Endodermal cell (in vitro differentiated cells): ENCODE results near the gene FOXN4. TPM values are rescaled to one million over a fixed set of nuclear protein-coding genes. Genes with fewer than 3 reads are reported as not detected.

Source experiments
- DNase-seq: peaks from one replicate; pipeline ENCODE4 v3.0.0-alpha.2; 2017
- H3K27ac ChIP-seq: 2 replicates; pipeline ENCODE4 v1.5.1; 2013; ENCODE audit warnings: mild to moderate bottlenecking, low read depth, low read length, moderate library complexity
- H3K27me3 ChIP-seq: 2 replicates; pipeline ENCODE4 v1.6.1; 2013; ENCODE audit warnings: mild to moderate bottlenecking, low read length, moderate library complexity; ENCODE audit not compliant: insufficient read depth, control insufficient read depth, poor library complexity, severe bottlenecking
- H3K36me3 ChIP-seq: 2 replicates; pipeline ENCODE4 v1.7.0; 2013; ENCODE audit warnings: mild to moderate bottlenecking, low read length, moderate library complexity; ENCODE audit not compliant: control insufficient read depth, insufficient read depth
- H3K4me1 ChIP-seq: one replicate; pipeline ENCODE4 v1.7.0; 2013; ENCODE audit warnings: low read length; ENCODE audit not compliant: control insufficient read depth, insufficient read depth
- H3K4me3 ChIP-seq: 2 replicates; pipeline ENCODE4 v1.5.1; 2013; ENCODE audit warnings: mild to moderate bottlenecking, low read length, moderate library complexity
- H3K9ac ChIP-seq: 2 replicates; pipeline ENCODE4 v1.6.1; 2013; ENCODE audit warnings: mild to moderate bottlenecking, low read length, moderate library complexity; ENCODE audit not compliant: poor library complexity, severe bottlenecking; ENCODE audit errors: extremely low read depth
- H3K9me3 ChIP-seq: 2 replicates; pipeline ENCODE4 v1.6.1; 2013; ENCODE audit warnings: mild to moderate bottlenecking, low read length, moderate library complexity; ENCODE audit not compliant: control insufficient read depth
- H3K27ac Mint-ChIP-seq: 2 replicates; pipeline ENCODE4 v1.8.0; 2020; ENCODE audit warnings: mixed read lengths
- H3K27me3 Mint-ChIP-seq: 2 replicates; pipeline ENCODE4 v1.8.0; 2021; ENCODE audit warnings: mild to moderate bottlenecking, mixed read lengths; ENCODE audit not compliant: insufficient read depth
- H3K36me3 Mint-ChIP-seq: 2 replicates; pipeline ENCODE4 v1.8.0; 2020; ENCODE audit warnings: low read depth, mixed read lengths
- H3K4me1 Mint-ChIP-seq: 2 replicates; pipeline ENCODE4 v1.8.0; 2020; ENCODE audit warnings: mixed read lengths
- H3K4me3 Mint-ChIP-seq: 2 replicates; pipeline ENCODE4 v1.8.0; 2020; ENCODE audit warnings: mild to moderate bottlenecking, moderate library complexity, mixed read lengths
- H3K9me3 Mint-ChIP-seq: 2 replicates; pipeline ENCODE4 v1.8.0; 2020; ENCODE audit warnings: mild to moderate bottlenecking, mixed read lengths
- CTCF ChIP-seq: fragments of 200-600 bp; sonication (generic); conservative IDR thresholded peaks from 2 replicates; pipeline ENCODE4 v1.5.0; 2021; ENCODE audit warnings: antibody characterized with exemption, mild to moderate bottlenecking
- WGBS, 2 experiments: methylation state at CpG; one replicate each; pipeline versions ENCODE4 v1.1.5 to v1.1.7; 2013; ENCODE audit warnings: missing lambda C conversion rate in 2 of 2, mixed read lengths in 1 of 2; ENCODE audit not compliant: insufficient coverage in 1 of 2, insufficient read length in 1 of 2; 5-methylcytosine and 5-hydroxymethylcytosine counted together
- total RNA-seq, 2 donors: library from RNA; stranded (reverse); fragmentation: NEBNext Ultra II Directional in 1 of 2; extraction: Animal tissue kit (Norgen Biotek cat#: 25700) in 1 of 2; gene quantifications; 2 replicates in 1 of 2; 3 replicates in 1 of 2; pipeline ENCODE4 v1.2.1, GENCODE V29; 2021

FOXN4 gene
- total RNA-seq, 2 donors from 2014 or later = 0.20 to 0.55 TPM

GRCh38 chr12:109296431-109296830 is 12.7 kb downstream of the FOXN4 start:
- H3K36me3 ChIP-seq = no peaks in the 10 kb centered on the region
- TF ChIP-seq CTCF = no peak
- no peaks in the 10 kb centered on the region for H3K27me3 ChIP-seq
- no peak overlapping the region for H3K27ac ChIP-seq
- H3K9me3 ChIP-seq = no peaks in the 10 kb centered on the region
- Mint-ChIP-seq H3K27ac (no peak overlapping the region), H3K36me3 (no peaks in the 10 kb centered on the region), H3K4me3 (no peak overlapping the region), H3K27me3 (peaks cover 2% of the 10 kb centered on the region), H3K9me3 (no peaks in the 10 kb centered on the region), H3K4me1 (no peaks in the 10 kb centered on the region)
- no peaks in the 10 kb centered on the region for H3K4me1 ChIP-seq
- no peak overlapping the region for H3K4me3 ChIP-seq
- no peak overlapping the region for H3K9ac ChIP-seq
- 76 to 86% methylated on average over 1 to 3 of the region's 3 CpGs for whole genome bisulfite sequencing, 2 experiments
- no peak for DNase-seq

- H3K27ac ChIP-seq = no peak overlapping the region
- no peaks in the 10 kb centered on the region for H3K36me3 Mint-ChIP-seq
- H3K9me3 Mint-ChIP-seq = no peaks in the 10 kb centered on the region
- TF ChIP-seq CTCF = no peak
- no peaks in the 10 kb centered on the region for H3K4me1 ChIP-seq
- H3K27ac Mint-ChIP-seq = no peak overlapping the region
- no peak for DNase-seq
- H3K36me3 ChIP-seq = no peaks in the 10 kb centered on the region
- H3K4me3 Mint-ChIP-seq = no peak overlapping the region
- no peaks in the 10 kb centered on the region for H3K4me1 Mint-ChIP-seq
- no peak overlapping the region for H3K9ac ChIP-seq
- peaks cover 2% of the 10 kb centered on the region for H3K27me3 Mint-ChIP-seq
- no peaks in the 10 kb centered on the region for H3K27me3 ChIP-seq
- H3K9me3 ChIP-seq = no peaks in the 10 kb centered on the region
- WGBS, 2 experiments = 93 to 94% methylated on average over 6 to 13 of the region's 13 CpGs
- H3K4me3 ChIP-seq = no peak overlapping the region
These were observed 13.2 kb downstream of the FOXN4 start for GRCh38 chr12:109295764-109296425.

- no peaks in the 10 kb centered on the region for H3K9me3 Mint-ChIP-seq
These were observed 14.7 kb downstream of the FOXN4 start for GRCh38 chr12:109294286-109294796.

More at GRCh38 chr12:109294286-109294796, 14.7 kb downstream of the FOXN4 start:
- Histone ChIP-seq H3K9ac (no peak overlapping the region), H3K27me3 (no peaks in the 10 kb centered on the region), H3K36me3 (no peaks in the 10 kb centered on the region), H3K9me3 (no peaks in the 10 kb centered on the region), H3K4me3 (no peak overlapping the region), H3K27ac (no peak overlapping the region), H3K4me1 (no peaks in the 10 kb centered on the region)
- Mint-ChIP-seq H3K27me3 (peaks cover 2% of the 10 kb centered on the region), H3K27ac (no peak overlapping the region), H3K36me3 (no peaks in the 10 kb centered on the region), H3K4me3 (no peak overlapping the region), H3K4me1 (no peaks in the 10 kb centered on the region)
- no peak for DNase-seq
- TF ChIP-seq CTCF = no peak
- 91 to 96% methylated on average over 3 to 5 of the region's 5 CpGs for WGBS, 2 experiments
